Activated CD4-positive, alpha-beta memory T cell treated with anti-CD3 and anti-CD28 coated beads, Interleukin-2, amount 10 ng/mL, durations not matched to agents 7 days and 5 days (primary cell): ENCODE data around the gene KCNMA1. TPM values are rescaled to one million over a fixed set of nuclear protein-coding genes. Genes with fewer than 3 reads are reported as not detected.
"Not testable (repeated sequence)": the region's sequence is repeated elsewhere in the genome, so short reads cannot be mapped to it uniquely, and the experiment has no call there.

Source experiments
- CTCF ChIA-PET: fragments of 350-600 bp; sonication (Branson Sonifier 250); formaldehyde crosslinking; loops from one replicate; lab custom pipeline; 2021; ENCODE audit warnings: antibody characterized with exemption, inconsistent platforms; lab: Charles Lee
- POLR2A ChIA-PET: fragments of 350-600 bp; sonication (Branson Sonifier 250); formaldehyde crosslinking; loops from one replicate; lab custom pipeline; 2021; ENCODE audit warnings: antibody characterized with exemption; lab: Charles Lee
- DNase-seq: peaks from one replicate; pipeline ENCODE4 v3.0.0-alpha.2; 2020
- H3K27ac Mint-ChIP-seq: one replicate; pipeline ENCODE4 v1.8.0; 2021; ENCODE audit warnings: mild to moderate bottlenecking, mixed read lengths
- H3K27me3 Mint-ChIP-seq: one replicate; pipeline ENCODE4 v1.8.0; 2021; ENCODE audit warnings: mixed read lengths
- H3K36me3 Mint-ChIP-seq: one replicate; pipeline ENCODE4 v1.8.0; 2021; ENCODE audit warnings: low read depth, mixed read lengths
- H3K4me1 Mint-ChIP-seq: one replicate; pipeline ENCODE4 v1.8.0; 2021; ENCODE audit warnings: mixed read lengths
- H3K4me3 Mint-ChIP-seq: one replicate; pipeline ENCODE4 v1.8.0; 2021; ENCODE audit warnings: mild to moderate bottlenecking, mixed read lengths
- H3K9me3 Mint-ChIP-seq: one replicate; pipeline ENCODE4 v1.8.0; 2021; ENCODE audit warnings: mixed read lengths
- total RNA-seq, 2 experiments: library from RNA; stranded (reverse); gene quantifications; one replicate each; pipeline ENCODE4 v1.2.3, GENCODE V29; 2021

Gene KCNMA1
- total RNA-seq, 2 experiments from 2014 or later: 0.25 to 0.38 TPM

- H3K27ac Mint-ChIP-seq: no peak overlapping the region
- ChIA-PET CTCF (no interaction called here), POLR2A (no interaction called here)
- no peak overlapping the region for H3K4me3 Mint-ChIP-seq
- DNase-seq: no peak
- H3K36me3 Mint-ChIP-seq: no peaks in the 10 kb centered on the region
- no peaks in the 10 kb centered on the region for H3K4me1 Mint-ChIP-seq
- no peaks in the 10 kb centered on the region for H3K9me3 Mint-ChIP-seq
- H3K27me3 Mint-ChIP-seq: no peaks in the 10 kb centered on the region
Observed at GRCh38 chr10:77591238-77591880, 46.2 kb downstream of the KCNMA1 start.

GRCh38 chr10:77590344-77591237, 47.0 kb downstream of the KCNMA1 start:
- Mint-ChIP-seq H3K27ac (no peak overlapping the region), H3K36me3 (no peaks in the 10 kb centered on the region), H3K4me1 (no peaks in the 10 kb centered on the region), H3K4me3 (no peak overlapping the region), H3K9me3 (no peaks in the 10 kb centered on the region), H3K27me3 (no peaks in the 10 kb centered on the region)
- POLR2A ChIA-PET: no interaction called here
- no peak for DNase-seq
- CTCF ChIA-PET: no interaction called here

- H3K4me1 Mint-ChIP-seq, CTCF ChIA-PET, DNase-seq, H3K4me3 Mint-ChIP-seq, H3K36me3 Mint-ChIP-seq, H3K27ac Mint-ChIP-seq, H3K27me3 Mint-ChIP-seq, H3K9me3 Mint-ChIP-seq, POLR2A ChIA-PET: not testable (repeated sequence)
Observed at GRCh38 chr10:77589703-77590102, 47.9 kb downstream of the KCNMA1 start.

DNA sequence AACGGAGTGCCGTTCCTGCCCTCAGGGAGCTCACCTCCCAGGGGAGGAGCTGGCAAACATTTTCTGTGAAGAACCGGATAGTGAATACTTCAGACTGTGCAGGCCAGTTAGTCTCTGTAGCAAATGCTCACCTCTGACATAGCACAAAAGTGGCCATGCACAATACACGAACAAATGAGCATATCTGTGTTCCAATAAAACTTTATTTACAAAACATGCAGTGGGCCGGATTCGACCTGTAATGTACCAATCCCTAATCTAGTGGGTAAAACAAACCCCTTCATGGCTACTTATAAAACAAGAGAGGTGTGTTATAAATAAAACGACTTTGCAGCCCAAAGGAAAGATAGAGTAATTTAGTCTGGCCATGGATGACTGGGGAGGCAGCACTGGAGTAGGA, 48.7 kb downstream of the KCNMA1 start:
- no peaks in the 10 kb centered on the region for H3K27me3 Mint-ChIP-seq
- no peaks in the 10 kb centered on the region for H3K36me3 Mint-ChIP-seq
- H3K4me3 Mint-ChIP-seq: no peak overlapping the region
- peaks cover 2% of the 10 kb centered on the region for H3K4me1 Mint-ChIP-seq
- no peak overlapping the region for H3K27ac Mint-ChIP-seq
- ChIA-PET POLR2A (no interaction called here), CTCF (no interaction called here)
- no peaks in the 10 kb centered on the region for H3K9me3 Mint-ChIP-seq
- DNase-seq: no peak

GRCh38 chr10:77587416-77587790, 50.2 kb downstream of the KCNMA1 start:
- no peaks in the 10 kb centered on the region for H3K36me3 Mint-ChIP-seq
- H3K9me3 Mint-ChIP-seq: no peaks in the 10 kb centered on the region
- POLR2A ChIA-PET: no interaction called here
- peaks cover 17% of the 10 kb centered on the region for H3K4me1 Mint-ChIP-seq
- no peak overlapping the region for H3K27ac Mint-ChIP-seq
- H3K27me3 Mint-ChIP-seq: no peaks in the 10 kb centered on the region
- CTCF ChIA-PET: no interaction called here
- H3K4me3 Mint-ChIP-seq: no peak overlapping the region
- DNase-seq: no peak

DNA sequence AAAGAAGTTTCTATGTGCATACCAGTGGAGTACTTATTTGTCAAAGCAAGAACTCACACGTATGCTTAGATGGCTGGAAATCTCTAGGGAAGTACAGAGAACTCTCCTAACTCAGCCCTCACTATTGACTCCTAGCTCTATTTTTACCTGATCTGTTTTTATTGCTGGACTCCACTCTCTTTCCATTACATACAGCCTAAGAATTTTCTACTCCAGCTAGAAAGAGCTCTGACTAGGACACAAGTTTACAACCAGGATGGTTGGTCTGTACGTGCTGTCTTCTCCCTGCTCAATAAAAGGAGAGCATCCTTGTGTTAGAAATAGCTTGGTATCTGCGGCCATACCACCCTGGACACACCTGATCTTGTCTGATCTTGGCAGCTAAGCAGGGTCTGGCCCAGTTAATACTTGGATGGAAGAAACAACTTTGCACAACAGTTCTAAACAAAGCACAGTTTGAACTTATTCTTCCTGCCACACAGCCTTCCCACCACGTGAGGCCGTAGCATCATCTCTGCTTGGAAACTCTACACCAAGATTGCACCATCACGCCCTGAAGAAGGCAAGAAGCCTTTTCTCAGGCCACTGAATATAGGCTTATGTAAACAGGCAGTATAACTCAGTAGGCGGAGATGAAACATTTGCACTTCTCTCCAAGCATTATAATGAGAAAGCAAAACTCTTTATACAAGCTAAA, 50.7 kb downstream of the KCNMA1 start:
- CTCF ChIA-PET: no interaction called here
- no peaks in the 10 kb centered on the region for H3K36me3 Mint-ChIP-seq
- DNase-seq: no peak
- H3K4me1 Mint-ChIP-seq: peaks cover 17% of the 10 kb centered on the region
- POLR2A ChIA-PET: no interaction called here
- H3K27me3 Mint-ChIP-seq: no peaks in the 10 kb centered on the region
- H3K27ac Mint-ChIP-seq: no peak overlapping the region
- no peak overlapping the region for H3K4me3 Mint-ChIP-seq
- H3K9me3 Mint-ChIP-seq: no peaks in the 10 kb centered on the region

DNA sequence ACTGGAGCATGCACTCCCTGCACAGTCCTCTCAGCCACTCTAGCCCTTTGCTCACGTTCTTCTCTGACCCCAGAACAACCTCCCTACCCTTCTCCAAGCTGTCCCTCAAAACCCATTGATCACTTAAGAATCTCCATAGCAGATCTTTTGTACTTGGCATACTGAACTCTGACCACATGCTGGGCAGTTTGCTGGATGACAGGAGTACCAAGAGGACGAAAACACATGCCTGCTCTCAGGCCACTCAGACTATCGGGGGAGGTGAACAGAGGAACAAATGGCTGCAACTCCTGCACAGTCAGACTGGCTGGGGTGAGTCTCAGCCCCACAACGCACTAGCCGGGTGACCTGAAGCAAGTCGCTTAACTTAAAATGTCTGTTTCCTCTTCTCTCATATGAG, 52.7 kb downstream of the KCNMA1 start:
- POLR2A ChIA-PET: no interaction called here
- Mint-ChIP-seq H3K27ac (no peak overlapping the region), H3K4me1 (peaks cover 17% of the 10 kb centered on the region), H3K9me3 (no peaks in the 10 kb centered on the region), H3K36me3 (no peaks in the 10 kb centered on the region), H3K27me3 (no peaks in the 10 kb centered on the region), H3K4me3 (no peak overlapping the region)
- no peak for DNase-seq
- CTCF ChIA-PET: no interaction called here

DNA sequence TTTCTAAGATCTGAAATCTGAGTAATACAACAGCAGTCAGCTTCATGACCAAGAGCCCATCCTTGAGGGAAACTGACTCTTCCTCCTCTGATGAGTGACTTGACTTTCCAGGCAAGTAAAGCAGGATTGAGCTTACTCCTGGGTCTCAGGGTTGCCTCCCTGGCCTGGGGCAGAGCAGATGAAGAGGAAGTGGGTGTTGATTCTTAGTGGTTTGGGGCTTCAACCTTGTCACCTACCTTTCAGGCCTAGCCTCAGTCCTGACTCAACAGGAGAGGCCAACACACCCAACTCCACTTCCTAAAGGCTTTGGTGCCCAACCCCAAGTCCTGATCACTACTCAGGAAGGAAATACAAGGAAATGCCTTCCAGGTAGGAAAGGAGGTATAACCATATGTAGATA, 54.1 kb downstream of the KCNMA1 start:
- CTCF ChIA-PET: no interaction called here
- Mint-ChIP-seq H3K27ac (peak overlapping the region; percentile 14), H3K36me3 (no peaks in the 10 kb centered on the region), H3K4me1 (peaks cover 17% of the 10 kb centered on the region), H3K4me3 (no peak overlapping the region), H3K27me3 (peaks cover 4% of the 10 kb centered on the region), H3K9me3 (no peaks in the 10 kb centered on the region)
- no peak for DNase-seq
- POLR2A ChIA-PET: no interaction called here

GRCh38 chr10:77582710-77583115, 54.9 kb downstream of the KCNMA1 start:
- ChIA-PET POLR2A (no interaction called here), CTCF (no interaction called here)
- peaks cover 17% of the 10 kb centered on the region for H3K4me1 Mint-ChIP-seq
- H3K27me3 Mint-ChIP-seq: peaks cover 4% of the 10 kb centered on the region
- H3K27ac Mint-ChIP-seq: peak overlapping the region; percentile 16
- H3K4me3 Mint-ChIP-seq: no peak overlapping the region
- DNase-seq: peak; percentile 44
- H3K9me3 Mint-ChIP-seq: no peaks in the 10 kb centered on the region
- H3K36me3 Mint-ChIP-seq: no peaks in the 10 kb centered on the region

GRCh38 chr10:77581738-77582137, 55.9 kb downstream of the KCNMA1 start:
- H3K27ac Mint-ChIP-seq: no peak overlapping the region
- peaks cover 6% of the 10 kb centered on the region for H3K27me3 Mint-ChIP-seq
- ChIA-PET CTCF (no interaction called here), POLR2A (no interaction called here)
- H3K4me3 Mint-ChIP-seq: no peak overlapping the region
- H3K9me3 Mint-ChIP-seq: no peaks in the 10 kb centered on the region
- DNase-seq: no peak
- peaks cover 17% of the 10 kb centered on the region for H3K4me1 Mint-ChIP-seq
- no peaks in the 10 kb centered on the region for H3K36me3 Mint-ChIP-seq

- H3K4me1 Mint-ChIP-seq: peaks cover 17% of the 10 kb centered on the region
- H3K9me3 Mint-ChIP-seq: no peaks in the 10 kb centered on the region
- H3K27ac Mint-ChIP-seq: no peak overlapping the region
- H3K36me3 Mint-ChIP-seq: no peaks in the 10 kb centered on the region
- DNase-seq: no peak
- ChIA-PET CTCF (no interaction called here), POLR2A (no interaction called here)
- no peak overlapping the region for H3K4me3 Mint-ChIP-seq
- peaks cover 6% of the 10 kb centered on the region for H3K27me3 Mint-ChIP-seq
Observed at GRCh38 chr10:77580482-77580881, 57.1 kb downstream of the KCNMA1 start.

- Mint-ChIP-seq H3K4me1 (peaks cover 13% of the 10 kb centered on the region), H3K27me3 (peaks cover 6% of the 10 kb centered on the region), H3K9me3 (no peaks in the 10 kb centered on the region), H3K36me3 (no peaks in the 10 kb centered on the region), H3K27ac (no peak overlapping the region), H3K4me3 (no peak overlapping the region)
- ChIA-PET CTCF (no interaction called here), POLR2A (no interaction called here)
- DNase-seq: no peak
Observed at GRCh38 chr10:77578583-77579227, 58.9 kb downstream of the KCNMA1 start.

DNA sequence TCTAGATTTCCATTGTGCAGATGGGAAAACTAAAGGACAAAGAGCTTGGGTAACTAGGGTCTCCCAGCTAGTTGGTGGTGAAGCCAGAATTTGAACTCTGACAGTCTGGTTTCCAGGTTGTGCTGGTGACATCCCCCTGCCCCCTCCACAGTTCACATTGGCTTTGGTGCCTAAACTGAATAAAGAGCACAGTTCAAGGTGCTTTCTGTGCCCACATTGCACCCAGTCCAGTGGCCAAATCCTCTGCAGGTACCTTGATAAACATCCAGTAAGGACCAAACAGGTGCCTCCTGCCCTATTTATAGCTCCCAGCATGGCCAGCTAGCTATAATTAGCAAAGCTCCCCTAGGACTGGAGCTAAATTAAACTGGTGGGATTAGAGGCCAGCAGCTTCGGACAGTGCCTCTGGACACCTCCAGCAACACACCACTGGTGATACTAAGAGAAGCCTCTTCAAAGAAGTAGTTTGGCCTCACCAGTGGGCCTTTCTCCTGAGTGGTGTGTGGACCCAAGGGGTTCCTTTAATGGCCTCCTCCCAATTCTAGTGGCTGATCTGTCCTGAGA, 59.9 kb downstream of the KCNMA1 start:
- Mint-ChIP-seq H3K9me3 (no peaks in the 10 kb centered on the region), H3K36me3 (no peaks in the 10 kb centered on the region), H3K4me1 (peaks cover 4% of the 10 kb centered on the region), H3K27ac (no peak overlapping the region), H3K27me3 (peaks cover 6% of the 10 kb centered on the region), H3K4me3 (no peak overlapping the region)
- DNase-seq: no peak
- POLR2A ChIA-PET: no interaction called here
- CTCF ChIA-PET: no interaction called here
